Right renal pelvis (tissue), 4 donors: ENCODE measurements around the gene KIF2C. TPM values are rescaled to one million over a fixed set of nuclear protein-coding genes. Genes with fewer than 3 reads are reported as not detected.
"Not testable (repeated sequence)": the region's sequence is repeated elsewhere in the genome, so short reads cannot be mapped to it uniquely, and the experiment has no call there.

ENCODE experiments used
- DNase-seq, 4 donors: peaks; one replicate each; pipeline ENCODE4 v3.0.0-alpha.2; 2013; ENCODE audit warnings: low read depth in 4 of 4, low spot score in 3 of 4, missing footprints in 1 of 4
- polyA plus RNA-seq, 4 donors: library from polyadenylated mRNA; unstranded; fragments of 120-200 nt; gene quantifications; one replicate each; pipeline ENCODE4 v1.2.1, GENCODE V29; 2013; ENCODE audit not compliant: insufficient read length in 4 of 4

Gene KIF2C
- polyA plus RNA-seq, 4 donors: 23.7 to 26.0 (median 24.6) TPM

DNA sequence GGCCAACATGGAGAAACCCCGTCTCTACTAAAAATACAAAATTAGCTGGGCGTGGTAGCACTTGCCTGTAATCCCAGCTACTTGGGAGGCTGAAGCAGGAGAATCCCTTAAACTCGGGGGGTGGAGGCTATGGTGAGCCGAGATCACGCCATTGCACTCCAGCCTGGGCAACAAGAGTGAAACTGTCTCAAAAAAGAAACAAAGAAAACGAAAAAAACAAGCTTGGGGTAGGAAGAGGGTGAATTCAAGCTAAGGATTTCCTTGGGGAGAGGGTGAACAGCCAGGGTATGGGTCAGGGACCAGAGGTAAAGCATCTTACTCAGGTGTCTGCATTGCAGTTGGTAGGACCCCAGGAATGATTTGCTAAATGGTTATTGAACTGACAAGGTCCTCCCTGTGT is 26.8 kb downstream of the KIF2C start:
- DNase-seq: not testable (repeated sequence)

GRCh38 chr1:44775078-44775929 is 35.7 kb downstream of the KIF2C start, which contains the start of gene RPS8:
Gene RPS8 (plus strand): TSS chr1:44775540. CDS start chr1:44775597, 57 bp downstream.
- peak; percentile 91 to 95 (median 92) for DNase-seq

DNA sequence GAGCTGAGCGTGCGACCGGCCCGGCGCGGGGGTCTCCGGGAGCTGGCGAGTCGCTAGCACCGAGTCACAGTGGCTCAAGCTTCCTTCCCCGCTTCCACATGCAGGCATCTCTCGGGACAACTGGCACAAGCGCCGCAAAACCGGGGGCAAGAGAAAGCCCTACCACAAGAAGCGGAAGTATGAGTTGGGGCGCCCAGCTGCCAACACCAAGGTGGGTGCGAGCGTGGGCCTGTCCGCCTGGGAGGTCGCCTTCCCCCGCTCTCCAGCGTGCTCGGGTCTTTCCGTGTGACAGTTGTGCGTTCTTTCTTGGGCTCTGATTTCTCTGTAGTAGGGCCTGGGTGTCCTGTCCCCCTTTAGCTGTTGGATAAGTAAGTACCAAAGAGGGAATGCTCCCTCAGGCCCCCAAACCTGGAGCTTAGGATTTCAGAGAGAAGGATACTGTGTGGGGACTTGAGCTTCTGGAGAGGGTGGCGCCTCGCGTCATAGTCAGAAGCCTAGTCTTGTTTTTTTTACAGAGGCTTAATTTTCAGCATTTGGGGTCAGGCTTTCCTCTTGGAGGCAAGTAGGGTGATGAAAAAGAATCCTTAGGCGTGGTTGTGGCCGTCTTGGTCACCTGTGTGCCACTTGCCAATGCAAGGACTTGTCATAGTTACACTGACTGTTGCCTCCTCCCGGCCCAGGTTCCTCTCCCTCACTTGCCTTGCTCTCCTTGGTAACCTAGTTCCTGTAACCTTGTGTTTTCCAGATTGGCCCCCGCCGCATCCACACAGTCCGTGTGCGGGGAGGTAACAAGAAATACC is 36.5 kb downstream of the KIF2C start:
- DNase-seq: no peak

- no peak for DNase-seq
These were observed 37.1 kb downstream of the KIF2C start for GRCh38 chr1:44776730-44777068.

DNA sequence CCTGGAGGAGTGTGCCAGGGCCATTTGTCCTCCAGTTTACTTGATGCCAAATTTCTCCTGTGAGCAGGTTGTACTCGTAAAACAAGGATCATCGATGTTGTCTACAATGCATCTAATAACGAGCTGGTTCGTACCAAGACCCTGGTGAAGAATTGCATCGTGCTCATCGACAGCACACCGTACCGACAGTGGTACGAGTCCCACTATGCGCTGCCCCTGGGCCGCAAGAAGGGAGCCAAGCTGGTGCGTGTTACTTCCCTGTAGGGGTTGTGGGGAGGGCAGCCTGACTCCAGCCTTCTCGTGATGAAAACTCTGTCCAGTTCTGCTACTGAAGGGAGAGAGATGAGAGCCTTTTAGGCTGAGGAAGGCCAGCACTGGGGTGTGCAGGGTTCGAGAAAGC is 37.9 kb downstream of the KIF2C start:
- DNase-seq: no peak

- no peak for DNase-seq
These were observed 38.5 kb downstream of the KIF2C start for GRCh38 chr1:44777969-44778635.

GRCh38 chr1:44778705-44779576 is 39.3 kb downstream of the KIF2C start:
- DNase-seq: no peak

DNA sequence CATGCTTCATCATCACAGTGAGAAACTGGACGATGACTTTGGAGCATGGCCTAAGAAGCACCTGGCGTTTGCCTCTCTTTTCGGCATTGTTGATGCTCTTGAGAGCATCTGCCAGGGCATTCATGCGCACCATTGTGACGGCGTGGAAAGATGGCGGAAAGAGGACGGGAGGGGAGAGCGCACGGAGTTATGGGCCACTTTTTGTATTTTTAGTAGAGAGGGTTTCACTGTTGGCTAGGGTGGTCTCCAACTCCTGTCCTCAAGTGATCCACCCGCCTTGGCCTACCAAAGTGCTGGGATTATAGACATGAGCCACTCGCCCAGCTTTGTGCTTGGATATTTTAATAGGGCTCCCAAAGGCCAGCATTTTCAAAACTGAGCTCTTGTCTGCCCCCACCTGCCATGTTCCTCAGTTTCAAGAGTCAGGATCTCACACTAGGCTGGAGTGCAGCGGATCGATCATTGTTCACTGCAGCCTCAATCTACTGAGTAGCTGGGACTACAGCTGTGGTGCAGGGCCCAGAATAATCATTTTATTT is 41.0 kb downstream of the KIF2C start:
- no peak for DNase-seq

GRCh38 chr1:44783697-44784093 is 44.1 kb downstream of the KIF2C start:
- DNase-seq: no peak

GRCh38 chr1:44784094-44785028 is 44.7 kb downstream of the KIF2C start:
- DNase-seq: no peak

GRCh38 chr1:44785029-44785380 is 45.4 kb downstream of the KIF2C start:
- DNase-seq: no peak

DNA sequence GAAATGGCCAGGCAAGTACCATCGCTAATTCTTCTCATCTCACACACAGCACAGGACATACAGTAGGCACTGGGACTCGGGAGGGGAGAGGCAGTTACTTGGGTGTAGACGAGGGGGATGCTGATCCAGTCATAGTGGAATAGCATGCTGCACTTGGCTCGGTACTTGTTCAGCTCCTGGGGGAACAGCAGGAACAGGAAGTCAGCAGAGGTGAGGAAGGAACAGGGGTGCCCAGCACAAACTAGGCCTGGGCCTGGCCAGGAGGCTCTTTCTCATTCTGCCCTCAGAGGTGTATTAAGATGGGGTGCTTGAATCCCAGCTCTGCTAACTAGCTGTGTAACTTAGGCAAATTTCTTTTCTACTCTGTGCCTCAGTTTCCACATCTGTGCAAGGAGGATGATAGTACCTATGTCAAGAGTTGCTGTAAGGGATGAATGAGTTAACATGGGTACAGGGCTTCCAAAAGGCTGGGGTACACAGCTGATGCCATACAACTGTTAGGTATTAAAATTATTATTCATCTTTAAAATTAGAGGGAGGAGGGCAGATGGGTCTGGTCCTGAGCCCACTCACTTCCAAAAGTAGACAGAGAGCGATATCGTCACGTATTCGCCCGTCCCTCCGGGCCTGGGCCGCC is 46.0 kb downstream of the KIF2C start:
- no peak for DNase-seq

GRCh38 chr1:44786138-44786840 is 46.7 kb downstream of the KIF2C start:
- no peak for DNase-seq

DNA sequence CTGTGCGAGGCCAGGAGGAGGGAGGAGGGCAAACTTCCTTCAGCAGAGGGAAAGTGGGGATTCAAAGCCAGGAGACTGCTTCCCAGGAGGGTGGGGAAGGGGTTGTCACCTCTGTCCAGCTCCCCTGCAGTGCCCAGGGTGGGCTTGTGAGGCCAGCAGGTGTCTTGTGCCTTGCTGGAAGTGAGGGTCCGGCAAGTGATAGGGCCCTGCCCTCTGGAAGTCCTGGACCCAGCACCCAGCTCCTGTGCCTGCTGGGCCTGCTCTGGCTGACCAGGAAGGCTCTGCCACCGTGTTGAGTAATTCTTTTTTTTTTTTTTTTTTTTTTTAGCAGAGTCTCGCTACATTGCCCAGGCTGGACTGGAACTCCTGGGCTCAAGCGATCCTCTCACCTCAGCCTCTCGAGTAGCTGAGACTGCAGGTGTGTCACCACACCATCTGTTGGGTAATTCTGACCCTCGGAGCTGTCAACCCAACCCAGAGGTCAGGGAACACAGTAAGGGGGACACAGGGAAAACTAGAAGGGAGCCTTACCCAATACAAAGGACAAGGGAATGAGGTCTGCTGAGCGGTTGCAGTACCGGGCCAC is 47.3 kb downstream of the KIF2C start:
- DNase-seq: no peak

DNA sequence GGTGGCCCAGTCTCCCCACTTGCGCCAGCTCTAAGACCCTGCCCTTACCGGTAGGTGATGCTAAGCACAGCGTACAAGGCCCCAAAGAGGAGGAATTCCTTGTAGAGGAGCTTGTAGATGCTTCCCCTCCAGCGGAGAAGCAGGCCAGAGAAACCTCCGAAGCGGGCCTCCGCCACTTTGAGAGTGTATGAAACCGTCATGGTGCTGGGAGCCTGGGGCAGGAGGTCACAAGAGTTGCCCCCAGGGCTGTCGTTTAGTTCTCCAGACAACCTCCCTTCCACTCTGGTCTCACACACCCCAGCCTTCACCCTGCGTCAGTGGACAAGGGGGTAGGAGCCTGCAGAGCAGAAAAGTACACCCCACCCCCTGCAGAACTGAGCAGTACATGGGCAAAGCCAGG is 47.9 kb downstream of the KIF2C start:
- no peak for DNase-seq

DNA sequence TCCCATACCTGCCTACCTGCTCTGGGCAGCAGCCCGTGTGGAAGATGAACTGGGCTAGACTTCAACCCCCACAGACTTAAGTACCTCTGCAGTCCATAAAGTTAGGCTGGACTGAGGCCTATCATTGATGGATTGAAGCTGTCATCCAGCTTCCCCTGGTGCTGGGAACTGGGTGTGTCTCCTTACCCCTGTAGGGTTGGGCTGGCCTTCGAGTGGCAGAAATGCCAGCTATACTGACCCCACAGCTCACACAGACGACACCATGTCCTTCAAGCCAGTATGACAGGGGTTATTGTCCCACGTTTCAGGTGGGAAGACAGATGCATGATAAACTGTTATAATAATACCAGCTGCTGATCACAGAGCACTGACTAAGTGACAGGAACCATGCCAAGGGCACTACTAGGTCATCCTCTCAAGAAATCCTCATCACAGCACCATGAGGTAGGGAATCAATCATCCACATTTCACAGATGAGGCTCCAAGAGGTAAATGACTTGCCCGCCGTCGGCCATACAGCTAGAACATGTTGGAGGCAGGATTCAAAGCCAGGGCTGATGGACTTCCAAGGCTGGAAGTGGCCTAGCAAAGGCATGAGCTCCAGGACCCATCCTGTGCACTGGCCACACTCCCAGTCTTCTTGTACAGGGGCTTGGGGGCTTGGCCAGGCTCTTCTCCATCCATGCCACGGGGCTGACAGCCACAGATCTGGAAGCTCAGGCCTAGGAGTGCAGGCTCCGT is 48.7 kb downstream of the KIF2C start, which contains the start of gene BEST4:
Gene BEST4 (minus strand): TSS at position 51 of the 741 bp plus-strand sequence. CDS start 465 bp downstream, outside the sequence.
- DNase-seq: no peak
